ENCODE measurements around the gene VEGFA. TPM values are rescaled to one million over a fixed set of nuclear protein-coding genes. Genes with fewer than 3 reads are reported as not detected.

VEGFA gene
- total and polyA plus RNA-seq, 2 donors from 2014 or later: 36.3 to 111 TPM

DNA sequence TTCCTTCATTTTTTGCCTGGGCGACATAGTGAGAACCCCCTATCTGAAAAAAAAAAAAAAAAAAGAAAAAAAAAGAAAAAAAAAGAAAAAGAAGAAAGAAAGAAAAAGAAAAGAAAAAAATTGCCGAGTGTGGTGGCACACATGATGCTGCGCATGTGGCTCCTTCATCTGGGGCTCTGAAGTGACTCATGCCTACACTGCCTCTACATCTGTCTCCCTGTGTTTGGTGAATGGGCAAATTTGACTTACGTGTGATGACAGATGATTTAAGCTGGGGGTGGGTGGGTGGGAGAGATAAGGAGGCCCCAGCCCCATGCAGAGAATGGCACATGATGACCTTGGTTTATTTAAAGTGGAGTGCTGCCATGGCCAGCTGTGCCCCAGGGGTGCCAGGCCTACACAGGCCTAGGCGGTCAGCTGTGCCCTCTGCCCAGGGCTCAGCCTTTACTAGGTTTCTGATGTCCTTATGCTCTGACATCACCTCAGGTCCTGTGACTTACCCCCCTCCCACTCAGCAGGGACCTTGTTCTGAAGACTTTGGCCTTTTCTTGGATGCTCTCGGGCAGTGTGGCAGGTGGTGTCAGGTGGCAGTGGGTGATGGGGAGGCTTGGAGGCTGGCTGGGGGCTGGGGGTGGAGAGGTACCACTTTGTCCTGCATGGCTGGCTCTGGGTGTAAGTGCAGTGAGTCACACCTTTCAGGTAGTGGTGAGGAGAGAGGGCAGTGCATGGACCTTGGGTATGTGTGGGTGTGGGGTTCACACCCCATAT, 41.1 kb downstream of the VEGFA start:
- no peaks in the 10 kb centered on the region for H3K9me3 ChIP-seq (ENCODE audit: control insufficient read depth in 2 of 3, insufficient read depth in 1 of 3, low read length in 3 of 3)
- FAIRE-seq: no peak
- H3K9ac ChIP-seq (ENCODE audit: low read length in 3 of 3): no peak overlapping the region
- peak in 3 of 5 donors; percentile 22 to 62 (median 52) for DNase-seq
- TF ChIP-seq, protein P1, sequence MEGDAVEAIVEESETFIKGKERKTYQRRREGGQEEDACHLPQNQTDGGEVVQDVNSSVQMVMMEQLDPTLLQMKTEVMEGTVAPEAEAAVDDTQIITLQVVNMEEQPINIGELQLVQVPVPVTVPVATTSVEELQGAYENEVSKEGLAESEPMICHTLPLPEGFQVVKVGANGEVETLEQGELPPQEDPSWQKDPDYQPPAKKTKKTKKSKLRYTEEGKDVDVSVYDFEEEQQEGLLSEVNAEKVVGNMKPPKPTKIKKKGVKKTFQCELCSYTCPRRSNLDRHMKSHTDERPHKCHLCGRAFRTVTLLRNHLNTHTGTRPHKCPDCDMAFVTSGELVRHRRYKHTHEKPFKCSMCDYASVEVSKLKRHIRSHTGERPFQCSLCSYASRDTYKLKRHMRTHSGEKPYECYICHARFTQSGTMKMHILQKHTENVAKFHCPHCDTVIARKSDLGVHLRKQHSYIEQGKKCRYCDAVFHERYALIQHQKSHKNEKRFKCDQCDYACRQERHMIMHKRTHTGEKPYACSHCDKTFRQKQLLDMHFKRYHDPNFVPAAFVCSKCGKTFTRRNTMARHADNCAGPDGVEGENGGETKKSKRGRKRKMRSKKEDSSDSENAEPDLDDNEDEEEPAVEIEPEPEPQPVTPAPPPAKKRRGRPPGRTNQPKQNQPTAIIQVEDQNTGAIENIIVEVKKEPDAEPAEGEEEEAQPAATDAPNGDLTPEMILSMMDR (IDR thresholded peaks at IDR 0.05; ENCODE audit: borderline replicate concordance, extremely low read depth, insufficient read depth): no peak
- peaks cover 0 to 18% (median 13%) of the 10 kb centered on the region in 3 donors for H3K4me1 ChIP-seq (ENCODE audit: control insufficient read depth in 2 of 3, insufficient read depth in 2 of 3, low read depth in 1 of 3, low read length in 3 of 3)
- peak overlapping the region in 1 of 2 donors; percentile 67 for H3K27ac ChIP-seq (ENCODE audit: low read depth in 2 of 2, low read length in 2 of 2)
- H3K27me3 ChIP-seq (ENCODE audit: control insufficient read depth, insufficient read depth, low read length): no peaks in the 10 kb centered on the region
- intact Hi-C loops (cut with DNase I): no loop called here
- no peaks in the 10 kb centered on the region for H3K36me3 ChIP-seq (ENCODE audit: control insufficient read depth in 2 of 3, insufficient read depth in 3 of 3, low read length in 3 of 3)
- no peak overlapping the region for H3K4me3 ChIP-seq (ENCODE audit: low read length in 3 of 3)

DNA sequence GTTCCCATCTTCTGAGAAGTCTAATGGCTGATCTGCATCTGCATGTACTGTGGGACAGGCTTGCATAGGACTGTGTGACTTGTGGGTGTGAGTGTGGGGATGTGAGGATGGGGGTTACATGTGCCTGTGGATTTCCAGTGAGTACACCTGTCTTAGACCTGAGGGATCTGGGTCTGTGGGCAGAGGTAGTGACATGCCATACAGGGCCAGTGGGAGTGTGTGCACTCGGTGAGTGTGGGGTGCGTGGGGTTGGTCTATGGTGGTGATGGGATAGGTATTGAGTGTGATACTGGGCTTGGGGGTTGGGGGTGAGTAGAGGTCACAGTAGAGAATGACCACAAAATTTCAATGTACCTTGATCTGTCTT, 41.7 kb downstream of the VEGFA start:
- Histone ChIP-seq H3K9me3 (ENCODE audit: control insufficient read depth in 2 of 3, insufficient read depth in 1 of 3, low read length in 3 of 3) (no peaks in the 10 kb centered on the region), H3K9ac (ENCODE audit: low read length in 3 of 3) (no peak overlapping the region), H3K4me1 (ENCODE audit: control insufficient read depth in 2 of 3, insufficient read depth in 2 of 3, low read depth in 1 of 3, low read length in 3 of 3) (peaks cover 0 to 13% (median 9%) of the 10 kb centered on the region in 3 donors), H3K4me3 (ENCODE audit: low read length in 3 of 3) (no peak overlapping the region), H3K27me3 (ENCODE audit: control insufficient read depth, insufficient read depth, low read length) (no peaks in the 10 kb centered on the region), H3K36me3 (ENCODE audit: control insufficient read depth in 2 of 3, insufficient read depth in 3 of 3, low read length in 3 of 3) (no peaks in the 10 kb centered on the region), H3K27ac (ENCODE audit: low read depth in 2 of 2, low read length in 2 of 2) (peak overlapping the region in 1 of 2 donors; percentile 67)
- TF ChIP-seq, protein P1 (IDR thresholded peaks at IDR 0.05; ENCODE audit: borderline replicate concordance, extremely low read depth, insufficient read depth): no peak
- FAIRE-seq: no peak
- intact Hi-C loops (cut with DNase I): no loop called here
- no peak for DNase-seq

DNA sequence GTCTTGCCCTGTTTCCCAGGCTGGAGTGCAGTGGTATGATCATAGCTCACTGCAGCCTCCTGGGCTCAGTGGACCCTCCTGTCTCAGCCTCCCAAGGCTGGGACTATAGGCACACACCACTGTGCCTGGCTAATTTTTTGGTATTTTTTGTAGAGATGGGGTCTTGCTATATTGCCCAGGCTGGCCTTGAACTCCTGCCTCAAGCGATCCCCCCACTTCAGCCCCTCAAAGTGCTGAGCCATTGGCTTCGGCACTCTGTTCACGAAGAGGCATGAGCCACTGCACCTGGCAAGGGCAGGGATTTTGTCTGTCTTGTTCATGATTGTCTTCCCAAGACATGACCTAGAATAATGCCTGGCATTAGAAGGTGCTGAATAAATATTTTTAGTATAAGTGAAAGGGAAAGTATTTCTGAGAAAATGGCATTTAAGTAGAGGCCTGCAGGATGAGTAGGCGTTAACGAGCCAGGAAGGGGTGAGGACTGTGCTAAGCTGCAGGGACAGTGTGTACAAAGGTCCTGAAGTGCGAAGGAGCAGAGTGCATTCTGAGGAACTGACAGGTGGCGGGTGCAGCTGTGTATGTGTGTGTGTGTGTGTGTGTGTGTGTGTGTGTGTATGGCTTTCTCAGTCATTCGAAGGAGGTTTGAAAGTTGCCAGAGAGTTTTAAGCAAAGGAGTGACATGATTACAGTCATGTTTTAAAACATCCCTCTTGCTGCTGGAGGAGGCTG, 43.0 kb downstream of the VEGFA start:
- H3K9ac ChIP-seq (ENCODE audit: low read length in 3 of 3): no peak overlapping the region
- H3K27me3 ChIP-seq (ENCODE audit: control insufficient read depth, insufficient read depth, low read length): no peaks in the 10 kb centered on the region
- TF ChIP-seq, protein P1 (IDR thresholded peaks at IDR 0.05; ENCODE audit: borderline replicate concordance, extremely low read depth, insufficient read depth): no peak
- H3K4me1 ChIP-seq (ENCODE audit: control insufficient read depth in 2 of 3, insufficient read depth in 2 of 3, low read depth in 1 of 3, low read length in 3 of 3): peaks cover 0 to 5% (median 4%) of the 10 kb centered on the region in 3 donors
- peak overlapping the region; percentile 10 to 69 for H3K27ac ChIP-seq (ENCODE audit: low read depth in 2 of 2, low read length in 2 of 2)
- DNase-seq: peak in 4 of 5 donors; percentile 29 to 60 (median 56)
- no peak overlapping the region for H3K4me3 ChIP-seq (ENCODE audit: low read length in 3 of 3)
- no peaks in the 10 kb centered on the region for H3K36me3 ChIP-seq (ENCODE audit: control insufficient read depth in 2 of 3, insufficient read depth in 3 of 3, low read length in 3 of 3)
- H3K9me3 ChIP-seq (ENCODE audit: control insufficient read depth in 2 of 3, insufficient read depth in 1 of 3, low read length in 3 of 3): no peaks in the 10 kb centered on the region
- intact Hi-C loops (cut with DNase I): no loop called here
- FAIRE-seq: no peak

Data from kidney (tissue), 14 donors.